Measurements from ENCODE around the gene FGF14. TPM values are rescaled to one million over a fixed set of nuclear protein-coding genes. Genes with fewer than 3 reads are reported as not detected.

The FGF14 gene
- total and polyA plus RNA-seq, 2 donors from 2014 or later, result 0.47 to 3.3 TPM

DNA sequence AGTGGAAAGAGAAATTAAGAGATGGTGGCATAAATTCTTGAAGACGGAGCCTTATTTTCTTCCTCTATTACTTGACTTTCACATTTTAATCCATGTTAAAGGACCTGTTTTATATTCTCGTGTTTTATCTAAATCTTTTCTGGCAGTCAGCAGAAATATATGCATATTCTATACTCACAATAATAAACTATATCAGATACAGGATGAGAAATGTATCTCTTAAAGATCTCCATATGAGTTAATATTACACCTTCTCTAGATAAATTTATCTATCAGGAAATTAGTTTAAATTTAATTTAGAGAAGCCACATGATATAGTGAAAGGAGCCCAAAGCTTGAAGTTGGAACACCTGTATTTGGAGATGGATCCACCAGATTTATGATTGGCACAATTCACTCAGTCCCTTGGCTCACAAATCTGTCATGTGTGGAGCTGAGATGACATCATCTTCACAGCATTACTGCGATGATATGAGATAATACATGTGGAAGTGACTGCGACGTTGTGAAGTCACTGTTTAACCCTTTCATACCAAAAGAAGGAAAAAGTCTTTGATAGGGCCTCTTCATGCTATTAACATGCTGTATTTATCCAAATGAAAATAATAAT lies 216.4 kb downstream of the FGF14 start:
- DNase-seq, result no peak
- Histone ChIP-seq H3K9ac (ENCODE audit: low read length in 3 of 3) (no peak overlapping the region), H3K9me3 (ENCODE audit: control insufficient read depth in 2 of 3, insufficient read depth in 1 of 3, low read length in 3 of 3) (no peaks in the 10 kb centered on the region), H3K27ac (ENCODE audit: low read depth in 2 of 2, low read length in 2 of 2) (no peak overlapping the region), H3K36me3 (ENCODE audit: control insufficient read depth in 2 of 3, insufficient read depth in 3 of 3, low read length in 3 of 3) (no peaks in the 10 kb centered on the region), H3K4me1 (ENCODE audit: control insufficient read depth in 2 of 3, insufficient read depth in 2 of 3, low read depth in 1 of 3, low read length in 3 of 3) (no peaks in the 10 kb centered on the region), H3K4me3 (ENCODE audit: low read length in 3 of 3) (no peak overlapping the region), H3K27me3 (ENCODE audit: control insufficient read depth, insufficient read depth, low read length) (no peaks in the 10 kb centered on the region)
- no peak for TF ChIP-seq CTCF (IDR thresholded peaks at IDR 0.05; ENCODE audit: borderline replicate concordance, extremely low read depth, insufficient read depth)
- FAIRE-seq, result no peak
- intact Hi-C loops (cut with DNase I), result no loop called here

DNA sequence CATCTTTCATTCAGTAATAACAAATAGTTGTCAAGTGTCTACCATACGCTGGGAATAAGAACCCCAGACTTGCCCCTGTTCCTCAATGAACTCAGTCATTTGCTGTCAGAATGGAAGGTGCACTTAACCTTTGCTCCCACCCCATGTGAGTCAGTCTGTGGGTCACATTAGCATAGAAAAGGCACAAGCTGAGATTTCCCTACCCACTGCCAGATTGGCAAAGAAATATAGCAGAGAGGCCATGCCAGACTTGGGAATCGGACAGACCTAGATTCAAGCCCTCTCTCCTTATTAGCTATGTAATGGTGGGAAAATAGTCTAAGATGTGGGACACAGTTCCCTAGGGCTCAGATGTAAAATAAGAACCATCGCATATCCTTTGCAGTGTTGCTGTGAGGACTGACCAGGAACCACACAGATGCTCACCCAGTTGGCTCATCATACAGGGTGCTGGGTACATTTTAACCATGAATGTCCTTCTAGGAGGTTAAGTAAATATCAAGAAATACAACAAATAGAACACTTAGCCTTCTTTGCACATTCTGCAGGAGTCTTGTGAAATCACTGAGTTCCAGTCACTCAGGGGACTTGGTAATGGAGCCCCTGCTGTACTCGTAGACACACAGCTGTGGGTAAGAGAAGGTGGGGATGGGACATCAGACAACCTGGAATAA lies 218.2 kb downstream of the FGF14 start:
- Histone ChIP-seq H3K4me3 (ENCODE audit: low read length in 3 of 3) (no peak overlapping the region), H3K27ac (ENCODE audit: low read depth in 2 of 2, low read length in 2 of 2) (no peak overlapping the region), H3K9me3 (ENCODE audit: control insufficient read depth in 2 of 3, insufficient read depth in 1 of 3, low read length in 3 of 3) (no peaks in the 10 kb centered on the region), H3K4me1 (ENCODE audit: control insufficient read depth in 2 of 3, insufficient read depth in 2 of 3, low read depth in 1 of 3, low read length in 3 of 3) (no peaks in the 10 kb centered on the region), H3K36me3 (ENCODE audit: control insufficient read depth in 2 of 3, insufficient read depth in 3 of 3, low read length in 3 of 3) (no peaks in the 10 kb centered on the region), H3K27me3 (ENCODE audit: control insufficient read depth, insufficient read depth, low read length) (no peaks in the 10 kb centered on the region), H3K9ac (ENCODE audit: low read length in 3 of 3) (no peak overlapping the region)
- intact Hi-C loops (cut with DNase I), result no loop called here
- no peak for TF ChIP-seq CTCF (IDR thresholded peaks at IDR 0.05; ENCODE audit: borderline replicate concordance, extremely low read depth, insufficient read depth)
- no peak for FAIRE-seq
- DNase-seq, result no peak

DNA sequence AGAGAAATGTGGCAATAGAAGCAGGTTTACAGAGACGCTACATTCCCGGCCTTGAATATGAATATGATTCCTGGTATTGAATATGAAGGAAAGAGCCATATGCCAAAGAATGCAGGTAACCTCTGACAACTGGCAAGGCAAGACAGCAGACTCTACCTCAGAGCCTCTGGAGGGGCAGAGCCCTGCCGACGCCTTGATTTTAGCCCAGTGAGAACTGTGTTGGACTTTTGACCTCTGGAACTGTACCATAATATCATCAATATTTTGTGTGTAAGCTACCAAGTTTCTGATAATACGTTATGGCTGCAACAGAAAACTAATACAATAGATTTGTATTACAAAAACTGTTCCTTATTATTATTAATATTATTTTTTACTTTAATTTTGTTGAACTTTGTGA lies 219.7 kb downstream of the FGF14 start:
- Histone ChIP-seq H3K4me3 (ENCODE audit: low read length in 3 of 3) (no peak overlapping the region), H3K27me3 (ENCODE audit: control insufficient read depth, insufficient read depth, low read length) (no peaks in the 10 kb centered on the region), H3K9ac (ENCODE audit: low read length in 3 of 3) (no peak overlapping the region), H3K4me1 (ENCODE audit: control insufficient read depth in 2 of 3, insufficient read depth in 2 of 3, low read depth in 1 of 3, low read length in 3 of 3) (no peaks in the 10 kb centered on the region), H3K36me3 (ENCODE audit: control insufficient read depth in 2 of 3, insufficient read depth in 3 of 3, low read length in 3 of 3) (no peaks in the 10 kb centered on the region), H3K9me3 (ENCODE audit: control insufficient read depth in 2 of 3, insufficient read depth in 1 of 3, low read length in 3 of 3) (no peaks in the 10 kb centered on the region), H3K27ac (ENCODE audit: low read depth in 2 of 2, low read length in 2 of 2) (no peak overlapping the region)
- intact Hi-C loops (cut with DNase I), result no loop called here
- no peak for TF ChIP-seq CTCF (IDR thresholded peaks at IDR 0.05; ENCODE audit: borderline replicate concordance, extremely low read depth, insufficient read depth)
- DNase-seq (no peak), FAIRE-seq (no peak)

All from kidney (tissue), 14 donors.